Occipital lobe (tissue), 2 donors: Measurements from ENCODE around the gene MAGI1. TPM values are rescaled to one million over a fixed set of nuclear protein-coding genes. Genes with fewer than 3 reads are reported as not detected.

Experiments used
- DNase-seq: peaks from one replicate; lab custom pipeline; 2025; lab: John Stamatoyannopoulos, UW
- total RNA-seq: library from RNA; depleted of rRNA; stranded (reverse); fragments of >200 nt; gene quantifications from one replicate; pipeline ENCODE4 v1.2.3, GENCODE V29; 2014

MAGI1 gene
- total RNA-seq, 1 donor from 2014 or later: 49.4 TPM

DNA sequence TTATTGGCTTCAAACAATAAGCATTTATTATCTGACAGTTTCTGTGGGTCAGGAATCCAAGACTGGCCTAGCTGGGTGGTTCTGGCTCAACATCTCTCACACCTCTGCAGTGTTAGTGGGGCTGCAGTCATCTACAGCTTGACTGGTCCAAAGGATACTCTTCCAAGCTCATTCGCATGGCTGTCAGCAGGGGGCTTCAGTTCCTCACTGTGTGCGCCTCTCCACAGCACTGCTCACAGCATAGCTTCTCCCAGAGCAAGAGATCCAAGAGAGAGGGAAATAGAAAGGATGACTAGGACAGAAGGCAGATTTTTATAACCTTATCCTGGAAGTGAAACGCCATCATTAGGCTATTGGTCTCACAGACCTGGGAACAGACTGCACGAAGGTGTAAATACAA, 64.2 kb downstream of the MAGI1 start:
- DNase-seq: no peak

DNA sequence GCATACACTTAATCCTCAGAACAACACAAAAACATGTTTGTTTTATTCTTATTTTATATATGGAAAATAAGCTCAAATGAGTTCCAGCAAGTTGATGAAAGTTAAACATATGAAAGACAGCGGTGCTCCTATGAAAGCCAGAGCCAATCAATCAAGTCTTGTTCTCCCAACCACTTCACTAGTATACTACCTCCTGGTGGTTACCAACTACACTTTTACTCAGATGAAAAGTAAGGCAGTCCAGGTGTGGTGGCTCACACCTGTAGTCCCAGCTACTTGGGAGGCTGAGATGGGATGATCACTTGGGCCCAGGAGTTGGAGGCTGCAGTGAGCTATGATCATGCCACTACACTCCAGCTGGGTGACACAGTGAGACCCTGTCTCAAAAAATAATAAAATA, 66.0 kb downstream of the MAGI1 start:
- DNase-seq: no peak

DNA sequence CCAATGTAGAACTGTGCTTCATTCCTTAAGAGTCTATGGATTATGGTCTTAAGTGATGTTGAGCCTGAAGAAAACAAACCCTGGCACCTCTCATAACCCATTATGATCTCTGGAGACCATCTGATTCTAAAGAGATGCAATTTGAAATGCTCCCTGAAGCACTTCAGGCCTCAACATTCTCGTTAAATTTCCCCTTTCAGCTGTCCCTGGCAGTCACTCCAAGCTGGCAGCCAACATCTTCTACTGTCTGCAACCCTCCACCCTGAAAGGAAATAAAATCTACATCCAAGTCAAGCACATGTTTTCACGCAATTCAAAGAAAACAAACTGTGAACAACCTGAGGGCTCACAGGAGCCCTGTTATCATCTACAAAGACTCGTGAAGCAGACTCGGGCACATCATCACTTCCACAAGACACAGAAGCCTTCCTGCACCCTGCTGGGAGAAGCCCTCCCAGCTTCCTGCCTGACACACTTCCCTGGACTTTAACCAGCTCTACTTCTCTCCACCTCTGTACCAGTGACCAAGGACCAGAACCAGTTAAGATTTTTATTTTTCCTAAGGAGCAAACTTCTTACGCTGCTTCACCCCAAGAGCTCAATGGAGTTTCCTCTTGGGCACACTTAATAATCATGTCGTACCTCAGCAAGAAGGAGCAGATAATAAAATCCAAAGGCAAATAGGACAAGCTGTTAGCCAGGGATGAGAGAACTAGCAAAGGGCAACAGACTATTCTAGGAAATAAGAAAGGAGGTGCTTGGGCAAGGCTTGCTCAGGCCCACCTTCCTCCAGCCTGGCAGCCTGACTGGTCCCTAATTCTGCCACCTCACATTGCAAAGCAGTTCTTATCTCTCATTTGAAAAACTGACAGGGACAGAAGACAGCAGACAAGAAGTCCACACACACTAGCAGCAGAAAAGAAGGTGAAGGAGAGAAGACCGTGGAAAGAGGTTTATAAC, 67.1 kb downstream of the MAGI1 start:
- DNase-seq: no peak

DNA sequence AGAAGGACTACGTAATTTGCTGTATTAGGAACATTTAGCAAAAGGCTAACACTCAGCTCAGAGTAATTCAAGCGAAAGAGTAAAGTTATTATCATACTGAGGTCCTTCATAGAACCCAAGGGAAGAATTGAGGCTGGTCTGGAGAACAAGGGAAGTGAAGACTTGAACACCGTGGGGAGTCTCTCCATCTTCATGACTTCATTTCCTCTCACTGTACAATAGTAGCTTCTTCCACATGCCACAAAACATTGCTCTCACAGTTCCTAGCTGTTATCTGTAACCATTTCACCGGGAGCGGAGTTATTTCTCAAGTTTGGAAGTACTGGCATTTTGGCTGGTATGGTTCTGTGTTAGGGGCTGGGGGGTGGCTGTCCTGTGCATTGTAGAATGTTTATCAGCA, 69.7 kb downstream of the MAGI1 start:
- DNase-seq: no peak

DNA sequence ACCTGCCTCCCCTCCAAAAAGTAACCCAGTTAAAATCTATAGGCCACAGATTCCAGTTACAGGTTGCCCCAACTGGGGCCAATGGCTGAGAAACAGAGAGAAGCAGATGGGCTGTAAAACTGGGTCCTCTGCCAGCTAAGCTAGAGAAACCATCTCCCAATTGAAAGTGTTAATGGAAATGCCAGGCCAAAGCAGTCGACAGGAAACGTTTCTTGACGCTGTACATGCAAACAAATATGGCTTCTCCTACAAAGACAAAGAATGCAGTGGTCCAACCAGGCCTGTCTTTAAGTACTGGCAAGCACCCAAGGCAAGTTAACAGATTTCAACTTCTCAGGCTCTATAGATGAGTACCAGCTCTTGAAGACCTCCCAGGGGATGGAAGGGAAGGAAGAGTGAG, 71.3 kb downstream of the MAGI1 start:
- no peak for DNase-seq

DNA sequence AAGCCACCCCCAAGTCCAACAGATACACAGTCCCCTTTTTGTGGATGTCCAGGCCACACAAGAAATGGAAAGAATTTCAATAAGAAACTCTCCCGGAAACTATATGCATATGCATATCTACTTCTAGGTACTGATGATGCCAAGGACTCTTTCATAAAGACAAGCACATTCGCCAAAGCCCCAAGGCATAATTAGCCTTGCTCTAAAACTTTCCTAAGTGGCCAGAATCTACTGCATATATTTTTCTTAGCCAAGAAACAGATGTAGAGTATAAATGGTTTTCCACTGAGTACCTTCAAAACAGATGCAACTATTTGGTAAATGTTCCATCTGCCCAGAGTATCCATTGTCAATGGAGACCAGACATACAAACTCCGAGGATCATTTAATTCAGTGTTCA, 73.9 kb downstream of the MAGI1 start:
- no peak for DNase-seq

DNA sequence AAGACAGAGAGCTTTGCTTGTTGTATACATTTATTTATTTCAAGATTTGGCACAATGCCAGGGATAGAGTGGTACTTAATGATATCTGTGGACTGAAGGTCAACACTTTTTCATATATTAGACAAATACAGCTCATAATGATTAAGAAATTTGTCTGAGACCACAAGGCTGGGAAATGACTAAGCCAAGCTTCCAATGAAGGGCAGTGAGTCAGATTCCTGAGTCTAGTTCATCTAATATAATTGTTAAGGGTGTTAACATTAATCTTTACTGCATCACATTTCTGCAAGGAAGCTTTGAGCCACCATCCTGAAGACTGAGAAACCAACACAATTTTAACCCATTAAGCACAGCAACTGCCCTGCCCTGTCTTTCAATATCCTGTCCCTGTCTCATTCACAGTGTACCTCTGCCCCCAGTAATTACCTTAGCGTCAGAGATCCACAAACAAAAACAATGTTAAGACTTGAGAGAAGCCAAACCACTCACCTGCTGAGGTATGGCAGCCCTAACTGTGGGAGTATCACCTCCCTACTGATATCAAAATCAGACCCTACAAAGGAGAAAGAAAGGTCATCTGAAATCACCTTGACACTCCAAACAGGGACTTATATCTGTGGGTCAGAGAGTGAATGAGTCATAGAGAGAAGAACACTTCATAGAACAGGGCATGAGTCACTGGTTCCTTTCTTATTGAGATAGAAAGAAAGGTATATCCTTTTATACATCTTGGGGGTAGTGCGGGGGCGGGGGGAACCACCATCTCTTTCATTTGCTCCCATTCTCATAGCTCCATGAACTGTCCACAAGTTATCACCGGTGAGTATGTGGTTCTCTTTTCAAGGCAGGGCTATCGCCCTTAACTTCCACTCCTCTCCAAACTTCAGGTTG, 74.7 kb downstream of the MAGI1 start:
- no peak for DNase-seq

DNA sequence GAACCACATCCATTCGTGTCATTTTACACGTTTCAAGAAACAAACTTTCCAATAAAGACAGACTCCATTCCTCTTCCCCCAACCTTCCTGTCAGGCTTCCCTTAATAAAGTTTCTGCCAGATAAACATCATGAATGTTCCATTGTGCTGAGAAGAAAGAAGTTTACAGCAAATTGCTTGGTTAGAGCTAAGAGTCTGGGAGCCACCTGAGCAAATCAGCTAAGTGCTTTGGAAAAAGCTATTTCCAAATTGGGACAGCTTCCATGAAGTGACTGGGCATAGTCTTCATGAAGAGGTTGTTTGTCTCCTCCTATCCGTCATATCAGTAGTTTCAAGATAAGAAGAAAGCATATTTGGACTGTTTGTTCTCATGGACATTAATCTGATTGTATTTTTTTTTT, 77.0 kb downstream of the MAGI1 start:
- no peak for DNase-seq

DNA sequence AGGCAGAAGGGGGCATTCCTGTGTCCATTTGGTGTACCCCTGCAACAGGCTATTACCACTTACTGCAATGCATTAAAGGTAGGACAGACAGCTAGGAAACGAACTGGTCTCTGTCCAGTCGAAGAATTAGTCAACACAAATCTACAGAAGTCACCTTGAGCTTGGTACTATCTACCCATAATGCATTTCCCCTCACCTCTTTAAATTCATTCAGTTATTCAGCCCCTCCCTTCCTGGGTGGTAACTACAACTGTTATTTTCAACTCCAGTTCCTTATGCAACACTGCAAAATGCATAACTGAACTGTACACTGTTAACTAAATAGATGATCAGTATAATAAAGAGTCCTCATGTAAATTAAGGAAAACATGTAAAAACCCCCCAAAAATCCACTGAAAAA, 77.6 kb downstream of the MAGI1 start:
- DNase-seq: no peak

DNA sequence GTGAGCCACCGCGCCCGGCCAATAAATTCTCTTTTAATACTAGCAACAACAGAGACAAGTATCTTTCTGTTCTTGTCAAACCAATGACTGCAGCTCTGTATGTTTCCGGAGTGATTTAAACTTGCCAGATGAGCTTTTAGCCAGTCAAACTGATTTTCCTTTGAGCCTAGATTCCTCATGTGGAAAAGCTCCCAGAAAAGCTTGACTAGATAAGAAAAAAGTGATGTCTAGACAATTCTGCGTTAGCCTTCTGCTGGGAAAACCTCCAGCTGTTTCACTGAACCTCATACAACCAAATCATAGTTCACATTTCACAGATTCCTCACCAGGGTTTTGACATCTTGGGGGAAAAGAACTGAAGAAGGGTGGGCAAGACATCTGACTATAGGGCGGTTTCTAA, 78.6 kb downstream of the MAGI1 start:
- no peak for DNase-seq

DNA sequence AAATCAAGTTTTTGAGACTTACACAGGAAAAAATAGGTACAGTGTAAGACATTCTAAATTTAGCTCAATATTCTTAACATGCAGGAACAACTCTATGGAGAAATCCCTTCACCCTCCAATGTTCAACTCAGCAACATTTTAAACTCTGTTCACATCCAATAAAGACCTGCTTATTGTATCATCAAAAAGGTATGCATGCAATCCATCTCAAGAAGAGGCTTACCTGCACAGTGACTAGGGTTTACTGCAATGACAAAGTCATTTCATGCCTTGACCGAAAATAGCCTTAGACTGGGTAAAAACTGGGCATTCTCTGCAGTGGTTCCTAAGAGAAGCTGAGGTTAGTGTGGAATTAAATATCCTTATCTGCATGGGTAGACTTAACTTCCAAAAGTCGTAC, 80.5 kb downstream of the MAGI1 start:
- DNase-seq: no peak

DNA sequence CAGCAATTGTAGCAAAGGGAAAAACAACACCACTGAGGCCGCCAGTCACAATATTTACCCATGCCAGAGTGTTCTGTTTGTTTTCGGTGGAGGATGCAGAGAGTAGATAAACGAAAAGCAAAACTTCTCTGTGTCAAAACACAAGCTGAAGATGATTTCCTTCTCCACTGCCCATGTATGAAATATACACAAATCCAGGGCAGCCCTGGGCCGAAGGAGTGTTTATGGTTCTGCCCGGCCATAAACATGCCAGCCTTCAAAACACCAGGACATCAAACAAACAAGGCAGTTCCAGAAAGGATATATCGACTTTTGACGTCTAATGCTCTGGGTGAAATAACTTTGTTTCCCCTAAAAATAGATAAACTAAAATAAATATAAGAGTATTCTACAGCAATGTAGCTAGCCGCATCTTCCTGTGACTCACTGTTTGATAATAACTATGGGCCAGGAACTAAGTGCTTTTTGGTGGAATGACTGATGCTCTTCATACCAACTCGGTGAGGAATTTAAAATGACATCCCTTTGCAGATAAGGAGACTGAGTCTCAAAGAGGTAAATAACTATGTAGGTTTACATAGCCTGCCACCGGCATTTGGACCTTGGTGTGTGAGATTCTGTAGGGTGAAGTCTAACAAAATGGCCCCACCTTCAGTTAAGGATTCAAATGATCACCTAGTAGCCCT, 82.8 kb downstream of the MAGI1 start:
- DNase-seq: no peak

DNA sequence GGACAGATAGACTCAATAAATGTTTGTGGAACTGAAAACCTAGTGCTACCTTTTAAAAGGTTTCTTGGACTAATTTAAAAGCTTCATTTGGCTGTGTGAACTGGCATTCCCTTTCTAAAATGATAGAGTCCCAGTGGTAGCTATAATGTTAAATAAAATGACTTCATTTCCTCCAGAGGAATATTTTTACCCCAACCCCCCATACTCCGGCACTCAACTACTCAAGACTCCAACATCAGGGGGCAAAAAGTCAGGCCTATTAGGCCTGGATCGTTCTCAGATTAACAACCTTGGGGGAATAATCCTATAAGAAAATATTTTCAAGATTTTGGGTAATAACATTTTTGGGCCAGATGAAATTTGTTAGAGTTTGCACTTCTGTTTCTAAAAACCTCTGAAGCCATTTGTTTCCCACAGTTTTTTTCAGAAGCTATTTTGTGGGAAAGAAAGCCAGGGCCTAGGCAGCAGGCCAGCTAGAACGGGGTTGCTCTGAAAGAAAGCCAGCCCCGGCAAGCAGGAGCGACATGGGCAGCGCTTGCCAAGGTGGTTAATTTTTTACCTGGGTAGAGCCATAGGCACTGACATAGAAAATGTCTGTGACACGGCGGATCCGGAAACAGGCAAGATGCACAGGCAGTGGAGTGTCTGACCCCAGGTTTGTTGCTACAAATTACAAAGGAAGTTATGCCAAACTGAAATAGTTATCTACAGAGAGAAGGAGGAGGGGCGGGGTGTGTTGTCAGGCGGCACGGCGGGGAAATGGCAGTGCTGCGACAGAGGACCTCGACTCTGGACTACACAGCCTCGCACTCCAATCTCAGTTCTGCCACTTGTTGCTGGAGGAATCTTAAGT, 84.6 kb downstream of the MAGI1 start:
- DNase-seq: no peak

DNA sequence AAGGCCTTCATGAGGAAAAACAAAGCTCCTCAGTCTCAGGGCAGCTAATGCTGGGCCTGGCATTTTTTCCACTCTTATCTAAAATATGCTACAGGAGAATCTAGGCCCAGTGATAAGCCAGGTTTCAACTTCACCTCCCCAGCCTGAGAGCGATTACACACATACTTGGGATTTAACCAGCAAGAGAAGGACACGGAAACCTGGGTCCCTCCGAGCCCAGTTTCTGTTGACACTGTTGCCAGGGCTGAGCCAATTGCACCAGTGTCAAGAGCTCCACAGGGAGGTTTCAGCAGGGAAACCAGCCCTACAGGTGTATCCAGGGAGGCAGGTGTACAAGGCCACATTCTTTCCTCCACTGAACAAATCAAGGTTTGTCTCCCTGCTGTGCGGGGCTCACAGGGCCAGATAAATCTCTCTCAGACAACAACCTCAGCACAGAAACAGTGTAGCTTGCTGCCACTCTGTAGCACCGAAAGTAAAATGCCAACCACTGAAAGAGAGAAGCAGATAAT, 85.4 kb downstream of the MAGI1 start:
- DNase-seq: no peak

DNA sequence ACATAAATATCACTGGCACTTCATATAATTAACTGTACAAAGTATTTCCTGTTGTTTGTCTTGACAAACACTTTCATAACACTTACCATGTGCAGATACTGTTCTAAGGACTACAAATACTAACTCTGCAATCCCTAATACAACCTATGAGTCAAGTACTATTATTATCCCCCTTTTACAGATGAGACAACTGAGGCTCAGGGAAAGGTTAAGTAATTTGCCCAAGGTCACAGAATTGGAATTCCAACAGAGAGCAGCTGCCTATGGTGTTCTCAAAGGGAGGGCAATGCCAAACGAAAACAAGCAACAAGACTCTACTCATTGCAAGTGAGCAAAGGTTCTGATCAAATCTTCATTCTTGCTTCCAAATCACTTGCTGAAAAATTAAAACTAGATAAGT, 85.9 kb downstream of the MAGI1 start:
- no peak for DNase-seq

DNA sequence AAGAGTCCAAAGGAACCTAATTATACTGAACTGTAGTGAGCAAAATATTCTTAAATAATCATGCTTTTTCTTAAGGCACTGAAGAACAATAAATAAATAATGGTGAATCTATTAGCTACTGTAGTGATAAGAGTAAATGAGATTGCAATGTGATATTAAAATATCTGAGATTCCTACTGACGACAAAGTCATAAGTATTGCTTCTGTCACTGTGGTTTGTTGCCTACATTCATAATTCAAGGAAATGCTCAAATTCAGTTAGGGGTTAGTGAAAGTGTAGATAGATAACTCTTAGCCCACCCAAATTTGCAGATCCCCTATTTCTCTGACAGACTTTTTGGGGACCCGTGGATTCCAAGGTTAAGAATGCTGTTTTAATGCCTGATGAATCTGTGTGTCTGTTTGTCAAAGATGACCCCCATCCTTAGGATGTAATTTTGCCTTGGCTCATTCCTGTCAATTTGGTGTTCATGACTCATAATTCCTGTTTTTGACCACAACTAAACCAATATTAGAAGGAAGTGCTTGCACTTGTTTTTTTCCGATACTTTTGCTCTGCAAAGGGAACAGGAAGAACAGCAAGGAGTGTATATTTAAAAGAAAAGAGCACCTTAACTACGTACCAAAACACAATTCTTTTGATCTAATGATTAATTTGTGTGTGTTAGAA, 86.7 kb downstream of the MAGI1 start:
- no peak for DNase-seq

DNA sequence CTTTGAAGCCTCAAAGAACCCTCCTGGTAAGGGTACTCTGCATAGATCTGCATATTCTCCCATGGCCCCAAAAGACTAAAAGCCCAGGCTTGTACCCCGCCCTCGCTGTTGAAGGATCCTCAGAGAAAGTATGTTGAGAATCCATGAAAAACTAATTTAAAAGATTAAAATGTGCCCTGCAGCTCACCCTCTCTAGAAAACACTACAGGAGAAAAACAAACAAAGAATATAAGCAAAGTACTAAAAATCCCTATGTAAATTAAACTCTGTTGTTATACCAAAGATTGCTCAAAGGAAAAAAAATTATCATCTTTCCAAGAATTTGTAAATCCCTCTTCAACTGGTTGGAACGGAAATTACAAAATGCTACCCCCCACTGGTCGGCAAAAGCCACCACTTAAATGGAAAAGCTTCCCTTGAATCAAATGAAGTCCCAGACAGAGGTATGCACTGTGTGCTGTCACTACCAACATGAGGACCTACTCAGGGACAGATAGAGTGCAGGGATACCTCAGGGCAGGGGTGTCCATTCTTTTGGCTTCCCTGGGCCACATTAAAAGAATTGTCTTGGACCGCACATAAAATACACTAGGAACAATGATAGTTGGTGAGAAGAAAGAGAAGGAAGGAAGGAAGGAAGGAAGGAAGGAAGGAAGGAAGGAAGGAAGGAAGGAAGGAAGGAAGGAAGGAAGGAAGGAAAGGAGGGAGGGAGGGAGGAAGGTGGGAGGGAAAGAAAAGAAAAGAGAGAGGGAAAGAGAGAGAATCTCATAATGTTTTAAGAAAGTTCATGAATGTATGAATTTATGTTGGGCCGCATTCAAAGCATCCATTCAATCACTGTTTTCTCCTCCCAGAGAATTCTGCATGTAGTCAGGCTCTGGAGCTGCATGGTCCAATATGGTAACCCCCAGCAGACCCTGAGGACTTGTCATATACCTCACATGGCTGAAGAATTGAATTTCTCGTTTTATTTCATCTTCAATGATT, 88.1 kb downstream of the MAGI1 start:
- no peak for DNase-seq

DNA sequence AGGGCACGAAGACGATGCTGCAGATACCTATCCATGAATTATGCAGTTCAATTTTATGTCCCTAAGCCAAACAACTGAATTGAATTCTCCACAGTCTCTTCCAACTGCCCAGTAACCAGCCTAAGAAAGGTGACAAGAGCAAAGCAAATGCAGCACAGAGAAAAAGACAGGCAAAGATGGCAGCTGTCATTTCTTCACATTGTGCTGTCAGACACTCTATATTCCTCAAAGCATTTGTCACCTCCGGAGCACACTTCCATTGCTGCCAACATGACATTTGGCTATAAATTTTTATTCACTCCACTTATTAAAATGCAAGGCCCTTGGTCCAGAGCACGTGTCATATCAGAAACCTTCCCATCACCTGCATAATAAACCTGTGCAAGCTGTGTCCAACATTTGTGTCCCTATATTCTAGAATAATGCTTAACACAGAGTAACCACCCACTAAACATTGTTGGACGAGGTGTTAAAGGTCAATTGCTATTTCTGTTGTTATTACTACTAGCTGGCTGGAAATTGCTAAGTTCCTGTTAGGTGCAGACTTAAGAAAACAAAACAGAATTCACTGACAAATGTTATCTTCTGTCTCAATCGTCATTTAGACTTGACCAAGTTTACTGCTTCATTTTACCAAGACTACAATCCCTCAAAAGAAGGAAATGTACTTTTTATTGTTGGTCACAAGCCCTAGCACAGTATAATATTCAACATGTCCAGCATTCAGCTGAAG, 89.7 kb downstream of the MAGI1 start:
- DNase-seq: no peak
